Body of pancreas (tissue), 4 donors: Measurements from ENCODE around the gene SCRN3. TPM values are rescaled to one million over a fixed set of nuclear protein-coding genes. Genes with fewer than 3 reads are reported as not detected.

Source experiments
- ATAC-seq: fragments of 150-250 bp; one replicate; pipeline ENCODE4 v1.9.1; 2016
- DNase-seq, 4 donors: peaks; one replicate each; pipeline ENCODE4 v3.0.0-alpha.2; 2019
- H3K27ac ChIP-seq, 4 donors: fragments of 200-600 bp; sonication (generic); 1 replicate in 3 of 4; 2 replicates in 1 of 4; pipeline versions ENCODE4 v1.5.1 to v1.6.1; 2016 to 2019; ENCODE audit warnings: mild to moderate bottlenecking in 1 of 4, mixed read lengths in 1 of 4, moderate library complexity in 1 of 4
- H3K27me3 ChIP-seq, 2 donors: fragments of 200-600 bp; sonication (generic); one replicate each; pipeline ENCODE4 v1.6.0; 2016; ENCODE audit warnings: mild to moderate bottlenecking in 1 of 2
- H3K36me3 ChIP-seq, 2 donors: fragments of 200-600 bp; sonication (generic); replicated peaks in 1 of 2; 2 replicates each; pipeline ENCODE4 v1.5.1; 2016; ENCODE audit warnings: low read depth in 2 of 2; ENCODE audit not compliant: insufficient read depth in 1 of 2
- H3K4me1 ChIP-seq: fragments of 200-600 bp; sonication (generic); one replicate; pipeline ENCODE4 v1.6.0; 2016
- H3K4me3 ChIP-seq, 2 donors: fragments of 200-600 bp; sonication (generic); 1 replicate in 1 of 2; 2 replicates in 1 of 2; pipeline ENCODE4 v1.5.1; 2016 to 2019
- H3K9me3 ChIP-seq, 3 donors: fragments of 200-600 bp; sonication (generic); 1 replicate in 2 of 3; 2 replicates in 1 of 3; pipeline ENCODE4 v1.5.1; 2016
- CTCF ChIP-seq, 7 experiments: fragments of 450-650 bp in 4 of 7; fragments of 200-600 bp in 3 of 7; sonication (generic) in 3 of 7; IDR thresholded peaks; one replicate each; pipeline ENCODE4 v1.5.1; 2016 to 2019; ENCODE audit warnings: antibody characterized with exemption in 7 of 7
- POLR2A ChIP-seq, 3 donors: fragments of 450-650 bp; IDR thresholded peaks; one replicate each; pipeline ENCODE4 v1.6.1; 2016; ENCODE audit warnings: antibody characterized with exemption in 3 of 3, mild to moderate bottlenecking in 2 of 3
- WGBS, 2 donors: methylation state at CpG; one replicate each; pipeline ENCODE4 v1.1.5; 2017; 5-methylcytosine and 5-hydroxymethylcytosine counted together
- intact Hi-C: fragments of 100-400 bp; cut with DNase I; formaldehyde crosslinking; loops from one replicate; pipeline ENCODE4 v1.15.1; 2023
- total RNA-seq, 2 donors: library from RNA; depleted of rRNA; stranded (reverse); fragments of >200 nt; gene quantifications; one replicate each; pipeline ENCODE4 v1.1.0, GENCODE V29; 2016

The SCRN3 gene
- total RNA-seq, 2 donors from 2014 or later, result 18.7 to 19.8 TPM

GRCh38 chr2:174446531-174446930 lies 51.0 kb downstream of the SCRN3 start:
- no peak for TF ChIP-seq POLR2A (IDR thresholded peaks at IDR 0.05)
- no peak for TF ChIP-seq CTCF (IDR thresholded peaks at IDR 0.05)
- DNase-seq (no peak), ATAC-seq (no peak)
- intact Hi-C loops, result no loop called here
- H3K4me3 ChIP-seq, result no peak overlapping the region
- H3K9me3 ChIP-seq, result no peaks in the 10 kb centered on the region
- H3K36me3 ChIP-seq, result peaks cover 0 to 2% of the 10 kb centered on the region in 2 donors
- no peak overlapping the region for H3K27ac ChIP-seq
- 90 to 94% methylated on average over 4 of the region's 4 CpGs for WGBS, 2 donors
- no peaks in the 10 kb centered on the region for H3K4me1 ChIP-seq
- H3K27me3 ChIP-seq, result no peaks in the 10 kb centered on the region

GRCh38 chr2:174449033-174449432 lies 53.5 kb downstream of the SCRN3 start:
- ATAC-seq (no peak), DNase-seq (no peak)
- H3K27ac ChIP-seq, result no peak overlapping the region
- H3K27me3 ChIP-seq, result no peaks in the 10 kb centered on the region
- H3K9me3 ChIP-seq, result no peaks in the 10 kb centered on the region
- 81 to 93% methylated on average over 2 of the region's 2 CpGs for WGBS, 2 donors
- no peaks in the 10 kb centered on the region for H3K4me1 ChIP-seq
- no peaks in the 10 kb centered on the region for H3K36me3 ChIP-seq
- TF ChIP-seq CTCF (IDR thresholded peaks at IDR 0.05), result no peak
- no peak for TF ChIP-seq POLR2A (IDR thresholded peaks at IDR 0.05)
- H3K4me3 ChIP-seq, result no peak overlapping the region
- intact Hi-C loops, result no loop called here

GRCh38 chr2:174450021-174450816 lies 54.7 kb downstream of the SCRN3 start:
- Histone ChIP-seq H3K4me3 (no peak overlapping the region), H3K36me3 (no peaks in the 10 kb centered on the region), H3K27ac (no peak overlapping the region), H3K4me1 (no peaks in the 10 kb centered on the region), H3K9me3 (no peaks in the 10 kb centered on the region), H3K27me3 (no peaks in the 10 kb centered on the region)
- intact Hi-C loops, result no loop called here
- WGBS, 2 donors, result 90 to 94% methylated on average over 4 of the region's 4 CpGs
- ATAC-seq, result no peak
- no peak for DNase-seq
- TF ChIP-seq POLR2A (IDR thresholded peaks at IDR 0.05) (no peak), CTCF (IDR thresholded peaks at IDR 0.05) (no peak)

GRCh38 chr2:174454566-174454965 lies 59.0 kb downstream of the SCRN3 start:
- no peaks in the 10 kb centered on the region for H3K4me1 ChIP-seq

More at GRCh38 chr2:174454566-174454965, 59.0 kb downstream of the SCRN3 start:
- Histone ChIP-seq H3K4me3 (no peak overlapping the region), H3K27me3 (no peaks in the 10 kb centered on the region), H3K9me3 (no peaks in the 10 kb centered on the region), H3K27ac (no peak overlapping the region), H3K36me3 (peaks cover 0 to 5% of the 10 kb centered on the region in 2 donors)
- intact Hi-C loops, result no loop called here
- no peak for TF ChIP-seq CTCF (IDR thresholded peaks at IDR 0.05)
- DNase-seq (no peak), ATAC-seq (no peak)
- WGBS, 2 donors, result 88 to 93% methylated on average over 2 of the region's 2 CpGs
